Measurements from ENCODE around the gene FLII.

FLII gene

DNA sequence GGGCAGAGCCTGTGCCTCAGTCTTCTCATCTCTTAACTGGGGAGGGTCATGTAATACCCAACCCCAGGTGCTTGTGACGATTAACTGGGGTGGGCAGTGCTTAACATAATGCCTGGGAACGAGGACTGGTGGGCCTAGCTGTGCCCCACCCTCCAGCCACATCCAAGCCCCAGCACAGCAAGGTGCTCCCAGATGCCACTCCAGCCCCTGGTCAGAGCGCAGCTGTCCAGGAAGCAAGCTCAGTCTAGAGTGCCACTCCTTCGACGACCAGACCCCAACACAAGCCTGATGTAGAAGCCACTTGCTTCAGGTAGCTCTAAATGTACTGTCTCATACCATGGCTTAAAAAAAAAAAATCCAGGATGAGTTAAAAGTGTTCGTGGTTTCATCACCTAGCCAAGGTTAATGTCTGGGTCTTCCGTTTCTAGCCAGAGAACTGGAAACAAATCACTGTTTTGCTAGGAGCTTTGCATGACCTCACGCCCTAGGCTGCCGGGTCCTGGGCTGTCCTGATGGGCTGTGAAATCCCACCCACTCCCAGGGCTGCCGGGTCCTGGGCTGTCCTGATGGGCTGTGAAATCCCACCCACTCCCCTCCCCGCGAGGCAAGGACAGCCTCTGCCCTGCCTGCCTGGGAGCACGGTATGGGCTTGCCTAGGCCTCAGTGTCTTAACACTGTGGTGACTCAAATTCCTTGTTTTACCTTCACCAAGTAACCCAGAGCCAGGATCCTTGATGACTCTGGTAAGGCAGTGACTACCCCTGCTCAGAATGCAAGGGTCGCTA is 9.6 kb upstream of the FLII start (continued):
- no peak for TF ChIP-seq GLI4 (tag by site-specific recombination; IDR thresholded peaks at IDR 0.05)
- TF ChIP-seq ZNF132 (tag by site-specific recombination; IDR thresholded peaks at IDR 0.05; ENCODE audit: borderline replicate concordance): no peak
- TF ChIP-seq SP3 (tag by site-specific recombination; IDR thresholded peaks at IDR 0.05): peak; percentile 26; the same call in 1 of the 2 replicates
- no peak for TF ChIP-seq ZNF394 (tag by site-specific recombination; IDR thresholded peaks at IDR 0.05; ENCODE audit: borderline replicate concordance)
- no peak for TF ChIP-seq ZNF24 (tag by site-specific recombination; IDR thresholded peaks at IDR 0.05)
- TF ChIP-seq ZNF391 (tag by site-specific recombination; IDR thresholded peaks at IDR 0.05; ENCODE audit: borderline replicate concordance, low read depth): no peak
- no peak for TF ChIP-seq ZBTB44 (tag by site-specific recombination; IDR thresholded peaks at IDR 0.05)
- TF ChIP-seq, protein P1, sequence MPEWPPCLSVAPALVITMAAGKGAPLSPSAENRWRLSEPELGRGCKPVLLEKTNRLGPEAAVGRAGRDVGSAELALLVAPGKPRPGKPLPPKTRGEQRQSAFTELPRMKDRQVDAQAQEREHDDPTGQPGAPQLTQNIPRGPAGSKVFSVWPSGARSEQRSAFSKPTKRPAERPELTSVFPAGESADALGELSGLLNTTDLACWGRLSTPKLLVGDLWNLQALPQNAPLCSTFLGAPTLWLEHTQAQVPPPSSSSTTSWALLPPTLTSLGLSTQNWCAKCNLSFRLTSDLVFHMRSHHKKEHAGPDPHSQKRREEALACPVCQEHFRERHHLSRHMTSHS (tag by site-specific recombination; IDR thresholded peaks at IDR 0.05): no peak
- TF ChIP-seq ZNF501 (tag by site-specific recombination; IDR thresholded peaks at IDR 0.05): no peak
- no peak for TF ChIP-seq ZBTB17 (tag by site-specific recombination; IDR thresholded peaks at IDR 0.05)
- TF ChIP-seq ZSCAN5A (tag by site-specific recombination; IDR thresholded peaks at IDR 0.05): no peak
- TF ChIP-seq ZNF214 (tag by site-specific recombination; IDR thresholded peaks at IDR 0.05; ENCODE audit: borderline replicate concordance): no peak
- TF ChIP-seq, protein P2, sequence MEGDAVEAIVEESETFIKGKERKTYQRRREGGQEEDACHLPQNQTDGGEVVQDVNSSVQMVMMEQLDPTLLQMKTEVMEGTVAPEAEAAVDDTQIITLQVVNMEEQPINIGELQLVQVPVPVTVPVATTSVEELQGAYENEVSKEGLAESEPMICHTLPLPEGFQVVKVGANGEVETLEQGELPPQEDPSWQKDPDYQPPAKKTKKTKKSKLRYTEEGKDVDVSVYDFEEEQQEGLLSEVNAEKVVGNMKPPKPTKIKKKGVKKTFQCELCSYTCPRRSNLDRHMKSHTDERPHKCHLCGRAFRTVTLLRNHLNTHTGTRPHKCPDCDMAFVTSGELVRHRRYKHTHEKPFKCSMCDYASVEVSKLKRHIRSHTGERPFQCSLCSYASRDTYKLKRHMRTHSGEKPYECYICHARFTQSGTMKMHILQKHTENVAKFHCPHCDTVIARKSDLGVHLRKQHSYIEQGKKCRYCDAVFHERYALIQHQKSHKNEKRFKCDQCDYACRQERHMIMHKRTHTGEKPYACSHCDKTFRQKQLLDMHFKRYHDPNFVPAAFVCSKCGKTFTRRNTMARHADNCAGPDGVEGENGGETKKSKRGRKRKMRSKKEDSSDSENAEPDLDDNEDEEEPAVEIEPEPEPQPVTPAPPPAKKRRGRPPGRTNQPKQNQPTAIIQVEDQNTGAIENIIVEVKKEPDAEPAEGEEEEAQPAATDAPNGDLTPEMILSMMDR (tag by site-specific recombination; IDR thresholded peaks at IDR 0.05): no peak
- no peak for TF ChIP-seq SCRT2 (tag by site-specific recombination; IDR thresholded peaks at IDR 0.05)
- no peak for TF ChIP-seq ZBTB21 (tag by site-specific recombination; IDR thresholded peaks at IDR 0.05)
- no peak for TF ChIP-seq ZNF701 (tag by site-specific recombination; IDR thresholded peaks at IDR 0.05)
- no peak for TF ChIP-seq HOXA7 (CRISPR knock-in tag; IDR thresholded peaks at IDR 0.05; ENCODE audit: borderline replicate concordance)
- TF ChIP-seq TRIM28 (IDR thresholded peaks at IDR 0.05; ENCODE audit: borderline replicate concordance, low read length): no peak
- TF ChIP-seq ZNF626 (tag by site-specific recombination; IDR thresholded peaks at IDR 0.05): no peak
- no peak for TF ChIP-seq ZNF18 (tag by site-specific recombination; IDR thresholded peaks at IDR 0.05)
- TF ChIP-seq ZBTB20 (tag by site-specific recombination; IDR thresholded peaks at IDR 0.05): peak; percentile 79
- peak; percentile 51 for TF ChIP-seq EGR2 (tag by site-specific recombination; IDR thresholded peaks at IDR 0.05; ENCODE audit: low read depth)
- TF ChIP-seq, protein P3, sequence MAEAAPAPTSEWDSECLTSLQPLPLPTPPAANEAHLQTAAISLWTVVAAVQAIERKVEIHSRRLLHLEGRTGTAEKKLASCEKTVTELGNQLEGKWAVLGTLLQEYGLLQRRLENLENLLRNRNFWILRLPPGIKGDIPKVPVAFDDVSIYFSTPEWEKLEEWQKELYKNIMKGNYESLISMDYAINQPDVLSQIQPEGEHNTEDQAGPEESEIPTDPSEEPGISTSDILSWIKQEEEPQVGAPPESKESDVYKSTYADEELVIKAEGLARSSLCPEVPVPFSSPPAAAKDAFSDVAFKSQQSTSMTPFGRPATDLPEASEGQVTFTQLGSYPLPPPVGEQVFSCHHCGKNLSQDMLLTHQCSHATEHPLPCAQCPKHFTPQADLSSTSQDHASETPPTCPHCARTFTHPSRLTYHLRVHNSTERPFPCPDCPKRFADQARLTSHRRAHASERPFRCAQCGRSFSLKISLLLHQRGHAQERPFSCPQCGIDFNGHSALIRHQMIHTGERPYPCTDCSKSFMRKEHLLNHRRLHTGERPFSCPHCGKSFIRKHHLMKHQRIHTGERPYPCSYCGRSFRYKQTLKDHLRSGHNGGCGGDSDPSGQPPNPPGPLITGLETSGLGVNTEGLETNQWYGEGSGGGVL (tag by site-specific recombination; IDR thresholded peaks at IDR 0.05): no peak
- no peak for TF ChIP-seq ZNF302 (tag by site-specific recombination; IDR thresholded peaks at IDR 0.05; ENCODE audit: low read depth)
- TF ChIP-seq, protein P4, sequence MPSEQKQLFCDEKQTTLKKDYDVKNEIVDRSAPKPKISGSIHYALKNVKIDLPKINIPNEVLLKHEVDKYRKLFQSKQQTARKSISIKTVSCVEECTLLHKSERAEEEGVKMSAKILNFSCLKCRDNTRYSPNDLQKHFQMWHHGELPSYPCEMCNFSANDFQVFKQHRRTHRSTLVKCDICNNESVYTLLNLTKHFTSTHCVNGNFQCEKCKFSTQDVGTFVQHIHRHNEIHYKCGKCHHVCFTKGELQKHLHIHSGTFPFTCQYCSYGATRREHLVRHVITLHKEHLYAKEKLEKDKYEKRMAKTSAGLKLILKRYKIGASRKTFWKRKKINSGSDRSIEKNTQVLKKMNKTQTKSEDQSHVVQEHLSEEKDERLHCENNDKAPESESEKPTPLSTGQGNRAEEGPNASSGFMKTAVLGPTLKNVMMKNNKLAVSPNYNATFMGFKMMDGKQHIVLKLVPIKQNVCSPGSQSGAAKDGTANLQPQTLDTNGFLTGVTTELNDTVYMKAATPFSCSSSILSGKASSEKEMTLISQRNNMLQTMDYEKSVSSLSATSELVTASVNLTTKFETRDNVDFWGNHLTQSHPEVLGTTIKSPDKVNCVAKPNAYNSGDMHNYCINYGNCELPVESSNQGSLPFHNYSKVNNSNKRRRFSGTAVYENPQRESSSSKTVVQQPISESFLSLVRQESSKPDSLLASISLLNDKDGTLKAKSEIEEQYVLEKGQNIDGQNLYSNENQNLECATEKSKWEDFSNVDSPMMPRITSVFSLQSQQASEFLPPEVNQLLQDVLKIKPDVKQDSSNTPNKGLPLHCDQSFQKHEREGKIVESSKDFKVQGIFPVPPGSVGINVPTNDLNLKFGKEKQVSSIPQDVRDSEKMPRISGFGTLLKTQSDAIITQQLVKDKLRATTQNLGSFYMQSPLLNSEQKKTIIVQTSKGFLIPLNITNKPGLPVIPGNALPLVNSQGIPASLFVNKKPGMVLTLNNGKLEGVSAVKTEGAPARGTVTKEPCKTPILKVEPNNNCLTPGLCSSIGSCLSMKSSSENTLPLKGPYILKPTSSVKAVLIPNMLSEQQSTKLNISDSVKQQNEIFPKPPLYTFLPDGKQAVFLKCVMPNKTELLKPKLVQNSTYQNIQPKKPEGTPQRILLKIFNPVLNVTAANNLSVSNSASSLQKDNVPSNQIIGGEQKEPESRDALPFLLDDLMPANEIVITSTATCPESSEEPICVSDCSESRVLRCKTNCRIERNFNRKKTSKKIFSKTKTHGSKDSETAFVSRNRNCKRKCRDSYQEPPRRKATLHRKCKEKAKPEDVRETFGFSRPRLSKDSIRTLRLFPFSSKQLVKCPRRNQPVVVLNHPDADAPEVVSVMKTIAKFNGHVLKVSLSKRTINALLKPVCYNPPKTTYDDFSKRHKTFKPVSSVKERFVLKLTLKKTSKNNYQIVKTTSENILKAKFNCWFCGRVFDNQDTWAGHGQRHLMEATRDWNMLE (tag by site-specific recombination; conservative IDR thresholded peaks at IDR 0.05; ENCODE audit: low read depth): no peak

All from HEK293 (cell line).